Ishikawa (cell line): ENCODE results near the gene ENOSF1.

Experiments used
- CEBPB ChIP-seq: IDR thresholded peaks from 2 replicates; pipeline ENCODE4 v1.6.1; 2012
- EGR1 ChIP-seq: IDR thresholded peaks from 2 replicates; pipeline ENCODE4 v1.6.1; 2012
- EP300 ChIP-seq: IDR thresholded peaks from 2 replicates; pipeline ENCODE4 v1.6.1; 2012; ENCODE audit warnings: borderline replicate concordance
- FOXM1 ChIP-seq: IDR thresholded peaks from 2 replicates; pipeline ENCODE4 v1.6.1; 2012; ENCODE audit warnings: low read depth, borderline replicate concordance
- MAX ChIP-seq: IDR thresholded peaks from 2 replicates; pipeline ENCODE4 v1.6.1; 2012
- REST ChIP-seq: IDR thresholded peaks from 2 replicates; pipeline ENCODE4 v1.6.1; 2012; ENCODE audit warnings: low read depth, mild to moderate bottlenecking

- TF ChIP-seq EP300 (no peak), REST (no peak), MAX (no peak), FOXM1 (no peak), CEBPB (no peak), EGR1 (no peak)
Measured at GRCh38 chr18:659597-659996, 52.8 kb downstream of the ENOSF1 start.
